ENCODE measurements around the gene KCNIP1. TPM values are rescaled to one million over a fixed set of nuclear protein-coding genes. Genes with fewer than 3 reads are reported as not detected.

The KCNIP1 gene
- polyA plus RNA-seq, 2 of the 4 experiments (the other 2 are of a cell fraction): not detected

DNA sequence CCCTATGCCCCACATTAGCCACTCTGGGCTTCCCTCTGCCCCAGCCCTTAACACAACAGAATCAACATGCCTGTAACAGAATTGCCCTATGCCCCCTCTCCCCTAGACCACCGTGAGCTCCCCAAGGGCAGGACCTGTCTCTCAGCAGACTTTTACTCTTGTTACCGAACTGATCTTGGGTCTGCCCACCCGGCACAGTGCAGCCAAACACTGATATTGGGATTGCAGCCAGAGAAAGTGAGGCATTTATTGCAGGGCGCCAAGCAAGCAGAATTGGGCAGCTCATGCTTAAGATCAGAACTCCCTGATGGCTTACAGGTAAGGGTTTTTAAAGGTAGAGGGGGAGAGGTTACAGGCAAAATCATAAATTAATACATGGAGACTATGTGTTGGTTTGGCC lies 33.5 kb upstream of the KCNIP1 start:
- CTCF ChIA-PET: interaction anchor here (0.7 to 2.3 kb wide), 8 partner anchors 13 to 168 kb away, joined by 3 to 5 read pairs (median 4); no protein-coding TSS in a partner anchor
- TF ChIP-seq RFX5 (IDR thresholded peaks at IDR 0.05): no peak
- TF ChIP-seq, protein P1, sequence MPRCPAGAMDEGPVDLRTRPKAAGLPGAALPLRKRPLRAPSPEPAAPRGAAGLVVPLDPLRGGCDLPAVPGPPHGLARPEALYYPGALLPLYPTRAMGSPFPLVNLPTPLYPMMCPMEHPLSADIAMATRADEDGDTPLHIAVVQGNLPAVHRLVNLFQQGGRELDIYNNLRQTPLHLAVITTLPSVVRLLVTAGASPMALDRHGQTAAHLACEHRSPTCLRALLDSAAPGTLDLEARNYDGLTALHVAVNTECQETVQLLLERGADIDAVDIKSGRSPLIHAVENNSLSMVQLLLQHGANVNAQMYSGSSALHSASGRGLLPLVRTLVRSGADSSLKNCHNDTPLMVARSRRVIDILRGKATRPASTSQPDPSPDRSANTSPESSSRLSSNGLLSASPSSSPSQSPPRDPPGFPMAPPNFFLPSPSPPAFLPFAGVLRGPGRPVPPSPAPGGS (IDR thresholded peaks at IDR 0.05): no peak
- no peak for TF ChIP-seq CEBPB (IDR thresholded peaks at IDR 0.05)
- no peak for TF ChIP-seq TP53 (CRISPR knock-in tag; IDR thresholded peaks at IDR 0.05)
- TF ChIP-seq FOXS1 (CRISPR knock-in tag; IDR thresholded peaks at IDR 0.05): no peak
- TF ChIP-seq FOSB (CRISPR knock-in tag; IDR thresholded peaks at IDR 0.05): no peak
- no peak for TF ChIP-seq HOXA7 (CRISPR knock-in tag; IDR thresholded peaks at IDR 0.05)
- TF ChIP-seq, protein P2, sequence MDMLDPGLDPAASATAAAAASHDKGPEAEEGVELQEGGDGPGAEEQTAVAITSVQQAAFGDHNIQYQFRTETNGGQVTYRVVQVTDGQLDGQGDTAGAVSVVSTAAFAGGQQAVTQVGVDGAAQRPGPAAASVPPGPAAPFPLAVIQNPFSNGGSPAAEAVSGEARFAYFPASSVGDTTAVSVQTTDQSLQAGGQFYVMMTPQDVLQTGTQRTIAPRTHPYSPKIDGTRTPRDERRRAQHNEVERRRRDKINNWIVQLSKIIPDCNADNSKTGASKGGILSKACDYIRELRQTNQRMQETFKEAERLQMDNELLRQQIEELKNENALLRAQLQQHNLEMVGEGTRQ (IDR thresholded peaks at IDR 0.05): no peak
- no peak for TF ChIP-seq SMC3 (IDR thresholded peaks at IDR 0.05)
- no peak for TF ChIP-seq CHD2 (IDR thresholded peaks at IDR 0.05; ENCODE audit: low read length, partially characterized antibody)
- TF ChIP-seq, protein P3, sequence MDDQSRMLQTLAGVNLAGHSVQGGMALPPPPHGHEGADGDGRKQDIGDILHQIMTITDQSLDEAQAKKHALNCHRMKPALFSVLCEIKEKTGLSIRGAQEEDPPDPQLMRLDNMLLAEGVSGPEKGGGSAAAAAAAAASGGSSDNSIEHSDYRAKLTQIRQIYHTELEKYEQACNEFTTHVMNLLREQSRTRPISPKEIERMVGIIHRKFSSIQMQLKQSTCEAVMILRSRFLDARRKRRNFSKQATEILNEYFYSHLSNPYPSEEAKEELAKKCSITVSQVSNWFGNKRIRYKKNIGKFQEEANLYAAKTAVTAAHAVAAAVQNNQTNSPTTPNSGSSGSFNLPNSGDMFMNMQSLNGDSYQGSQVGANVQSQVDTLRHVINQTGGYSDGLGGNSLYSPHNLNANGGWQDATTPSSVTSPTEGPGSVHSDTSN (IDR thresholded peaks at IDR 0.05): no peak
- no peak for TF ChIP-seq PHF8 (IDR thresholded peaks at IDR 0.05; ENCODE audit: borderline replicate concordance, low read depth)
- no peak for TF ChIP-seq POLR2A (IDR thresholded peaks at IDR 0.05; ENCODE audit: low read length)
- no peak for TF ChIP-seq JUNB (IDR thresholded peaks at IDR 0.05)
- TF ChIP-seq NPAS2 (CRISPR knock-in tag; IDR thresholded peaks at IDR 0.05; ENCODE audit: borderline replicate concordance): no peak
- no peak for TF ChIP-seq CBX2 (IDR thresholded peaks at IDR 0.05; ENCODE audit: borderline replicate concordance, low read depth)
- TF ChIP-seq NFE2L2 (conservative IDR thresholded peaks at IDR 0.05; ENCODE audit: low read length): no peak
- no peak for TF ChIP-seq ESRRA (IDR thresholded peaks at IDR 0.05; ENCODE audit: borderline replicate concordance, low read length)
- TF ChIP-seq, protein P4, sequence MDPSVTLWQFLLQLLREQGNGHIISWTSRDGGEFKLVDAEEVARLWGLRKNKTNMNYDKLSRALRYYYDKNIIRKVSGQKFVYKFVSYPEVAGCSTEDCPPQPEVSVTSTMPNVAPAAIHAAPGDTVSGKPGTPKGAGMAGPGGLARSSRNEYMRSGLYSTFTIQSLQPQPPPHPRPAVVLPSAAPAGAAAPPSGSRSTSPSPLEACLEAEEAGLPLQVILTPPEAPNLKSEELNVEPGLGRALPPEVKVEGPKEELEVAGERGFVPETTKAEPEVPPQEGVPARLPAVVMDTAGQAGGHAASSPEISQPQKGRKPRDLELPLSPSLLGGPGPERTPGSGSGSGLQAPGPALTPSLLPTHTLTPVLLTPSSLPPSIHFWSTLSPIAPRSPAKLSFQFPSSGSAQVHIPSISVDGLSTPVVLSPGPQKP (IDR thresholded peaks at IDR 0.05; ENCODE audit: low read depth, low read length): no peak
- no peak for FAIRE-seq

DNA sequence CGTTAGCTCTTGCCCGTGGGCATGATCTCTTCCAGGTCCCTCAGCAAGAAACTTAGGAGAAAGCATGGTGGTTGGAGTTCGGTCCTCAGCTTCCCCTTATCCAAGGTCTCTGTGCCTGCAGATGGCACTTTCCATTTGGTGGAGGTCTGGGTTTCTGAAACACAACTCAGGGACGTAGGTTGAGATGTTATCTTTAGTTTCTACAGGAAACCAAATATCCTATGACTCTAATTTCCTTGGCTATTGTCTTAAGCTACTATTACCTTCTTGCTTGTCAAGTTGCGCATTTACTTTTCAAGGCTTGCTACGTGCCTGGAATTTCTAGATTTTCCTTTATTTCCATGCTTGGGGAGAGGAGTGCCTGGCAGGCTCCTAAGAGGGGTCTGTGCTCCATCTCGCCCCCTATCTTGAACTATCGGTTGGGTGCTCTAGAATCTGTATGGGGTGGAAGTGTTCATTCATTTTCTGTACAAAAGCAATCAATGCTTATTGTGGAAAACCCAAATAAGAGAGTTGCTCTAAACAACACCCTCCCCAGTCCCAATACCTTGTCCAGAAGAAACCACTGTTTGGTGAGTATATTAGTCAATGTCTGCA lies 32.9 kb upstream of the KCNIP1 start:
- Histone ChIP-seq H3K9me3 (no peaks in the 10 kb centered on the region), H3K4me2 (no peak overlapping the region), H3K27ac (no peak overlapping the region), H3K4me1 (peaks cover 18% of the 10 kb centered on the region), H3K4me3 (no peak overlapping the region)
- TF ChIP-seq NR3C1 (IDR thresholded peaks at IDR 0.05): no peak
- TF ChIP-seq EHMT2 (IDR thresholded peaks at IDR 0.05; ENCODE audit: low read depth): no peak
- no peak for TF ChIP-seq CEBPB (IDR thresholded peaks at IDR 0.05)
- no peak for TF ChIP-seq POLR2A (IDR thresholded peaks at IDR 0.05; ENCODE audit: low read length)
- TF ChIP-seq, protein P5, sequence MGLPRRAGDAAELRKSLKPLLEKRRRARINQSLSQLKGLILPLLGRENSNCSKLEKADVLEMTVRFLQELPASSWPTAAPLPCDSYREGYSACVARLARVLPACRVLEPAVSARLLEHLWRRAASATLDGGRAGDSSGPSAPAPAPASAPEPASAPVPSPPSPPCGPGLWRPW (IDR thresholded peaks at IDR 0.05): no peak
- TF ChIP-seq PHF8 (IDR thresholded peaks at IDR 0.05; ENCODE audit: borderline replicate concordance, low read depth): no peak
- TF ChIP-seq RARB (CRISPR knock-in tag; IDR thresholded peaks at IDR 0.05): no peak
- no peak for TF ChIP-seq BHLHE40 (IDR thresholded peaks at IDR 0.05; ENCODE audit: low read depth, low read length)
- TF ChIP-seq CHD4 (IDR thresholded peaks at IDR 0.05; ENCODE audit: borderline replicate concordance): no peak
- POLR2A ChIA-PET: no interaction called here
- FAIRE-seq (no peak), ATAC-seq (no peak), DNase-seq (ENCODE audit: low read depth in 1 of 2, low spot score in 1 of 2) (no peak)
- 68% methylated on average over 8 of the region's 8 CpGs for WGBS (ENCODE audit: missing lambda C conversion rate)
- CTCF ChIA-PET: interaction anchor here (0.7 to 2.3 kb wide), 3 partner anchors 15 to 161 kb away, joined by 4 to 5 read pairs (median 4); no protein-coding TSS in a partner anchor

More for the DNA sequence above, 33.5 kb upstream of the KCNIP1 start:
- peaks cover 18% of the 10 kb centered on the region for H3K4me1 ChIP-seq
- H3K9me3 ChIP-seq: no peaks in the 10 kb centered on the region
- no peak overlapping the region for H3K27ac ChIP-seq
- POLR2A ChIA-PET: no interaction called here
- ATAC-seq (no peak), DNase-seq (ENCODE audit: low read depth in 1 of 2, low spot score in 1 of 2) (no peak)
- 76% methylated on average over 4 of the region's 4 CpGs for WGBS (ENCODE audit: missing lambda C conversion rate)
- no peak overlapping the region for H3K4me3 ChIP-seq
- H3K4me2 ChIP-seq: no peak overlapping the region
